ENCODE results near the gene TMEM176B. TPM values are rescaled to one million over a fixed set of nuclear protein-coding genes. Genes with fewer than 3 reads are reported as not detected.
A peak's percentile ranks its signal among the peaks of the same experiment; 100 is the strongest.

The TMEM176B gene
- total RNA-seq (23.4 TPM), polyA plus RNA-seq (34.7 TPM)
- long read RNA-seq, donor 1: 0 reads
- long read RNA-seq, donor 2: 0 reads
- long read RNA-seq, donor 3, transcript TMEM176B-201 (7 exons, 1,129 nt): major isoform, 15 of 49 reads
- long read RNA-seq, donor 3, partial matches to known transcripts: 25 of 49 reads
- long read RNA-seq, donor 3, other reads (novel, unspliced or antisense): 5 of 49 reads
- long read RNA-seq, donor 4, transcript TMEM176B-201 (7 exons, 1,129 nt): major isoform, 8 of 76 reads
- long read RNA-seq, donor 4, partial matches to known transcripts: 65 of 76 reads
- long read RNA-seq, donor 4, other reads (novel, unspliced or antisense): 0 of 76 reads
- long read RNA-seq, donor 5, transcript TMEM176B-201 (7 exons, 1,129 nt): major isoform, 35 of 155 reads
- long read RNA-seq, donor 5, transcript TMEM176B-202 (6 exons, 1,206 nt): minor isoform, 6 of 155 reads
- long read RNA-seq, donor 5, partial matches to known transcripts: 91 of 155 reads
- long read RNA-seq, donor 5, other reads (novel, unspliced or antisense): 22 of 155 reads
- long read RNA-seq, donor 6, transcript TMEM176B-201 (7 exons, 1,129 nt): major isoform, 13 of 50 reads
- long read RNA-seq, donor 6, partial matches to known transcripts: 32 of 50 reads
- long read RNA-seq, donor 6, other reads (novel, unspliced or antisense): 0 of 50 reads
- long read RNA-seq, donor 7, transcript TMEM176B-201 (7 exons, 1,129 nt): major isoform, 10 of 71 reads
- long read RNA-seq, donor 7, partial matches to known transcripts: 50 of 71 reads
- long read RNA-seq, donor 7, other reads (novel, unspliced or antisense): 8 of 71 reads
- long read RNA-seq, donor 8, transcript TMEM176B-201 (7 exons, 1,129 nt): major isoform, 8 of 33 reads
- long read RNA-seq, donor 8, partial matches to known transcripts: 22 of 33 reads
- long read RNA-seq, donor 8, other reads (novel, unspliced or antisense): 0 of 33 reads
- long read RNA-seq, donor 9, partial matches to known transcripts: 0 of 1 reads
- long read RNA-seq, donor 9, other reads (novel, unspliced or antisense): 0 of 1 reads
- long read RNA-seq, donor 10, transcript TMEM176B-201 (7 exons, 1,129 nt): major isoform, 7 of 33 reads
- long read RNA-seq, donor 10, partial matches to known transcripts: 25 of 33 reads
- long read RNA-seq, donor 10, other reads (novel, unspliced or antisense): 0 of 33 reads

DNA sequence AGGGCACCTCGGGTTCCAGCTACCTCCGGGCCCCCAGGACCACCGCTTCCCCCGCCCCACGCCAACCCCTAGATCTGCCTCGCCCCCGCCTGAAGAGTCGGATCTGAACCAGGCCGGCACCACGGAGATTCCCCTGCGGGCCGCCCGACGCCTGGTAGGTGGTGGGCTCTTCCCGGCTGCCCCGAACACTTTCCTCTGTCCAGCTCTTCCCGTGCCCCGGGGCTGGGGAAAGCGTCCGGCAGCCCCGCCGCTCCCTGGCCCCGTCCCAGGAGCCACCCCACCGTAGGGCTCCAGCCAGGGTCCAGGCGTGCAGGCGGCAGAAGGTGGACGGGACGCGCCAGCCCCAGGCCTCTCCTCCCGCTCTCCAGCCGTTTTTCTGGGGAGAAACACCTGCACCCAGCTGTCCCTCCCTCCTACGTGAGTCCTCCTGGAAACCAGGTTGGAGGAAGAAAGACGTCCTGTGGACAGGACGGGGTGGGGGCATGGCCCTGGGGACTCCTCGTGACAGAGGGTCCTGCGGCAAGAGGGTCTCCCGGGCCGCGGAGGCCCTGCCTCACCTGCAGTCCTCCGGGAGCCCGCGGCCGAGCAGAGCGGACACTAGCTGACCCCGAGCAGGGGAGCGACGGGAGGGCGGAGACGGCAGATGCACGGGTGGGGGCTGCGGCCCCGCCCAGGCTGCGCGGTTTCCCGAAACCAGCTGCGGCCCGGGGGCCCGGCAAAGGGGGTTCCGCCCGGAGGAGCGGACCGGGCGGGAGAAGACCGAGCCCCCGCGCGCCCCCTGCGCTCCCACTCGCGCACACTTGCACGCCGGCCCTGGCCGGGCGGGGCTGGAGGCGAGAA lies at the start of gene TMEM176B:
TMEM176B (minus strand) TSS at position 624 of the 840 bp plus-strand sequence. CDS start 3,795 bp downstream, outside the sequence.
- peaks cover 0 to 9% of the 10 kb centered on the region in 2 donors for H3K4me1 ChIP-seq (ENCODE audit: control insufficient read depth in 2 of 2, insufficient read depth in 2 of 2, low read length in 2 of 2)
- no peak within 1 kb of the TSS for H3K27ac ChIP-seq (ENCODE audit: low read depth in 1 of 2, low read length in 1 of 2)
- WGBS: 17% methylated on average over 75 of the region's 75 CpGs
- DNase-seq (ENCODE audit: low read depth in 6 of 9, low spot score in 9 of 9): no peak
- H3K36me3 ChIP-seq (ENCODE audit: control insufficient read depth in 2 of 2, insufficient read depth in 2 of 2, low read length in 1 of 2): no peaks in the 10 kb centered on the region
- no peaks in the 10 kb centered on the region for H3K9me3 ChIP-seq (ENCODE audit: control insufficient read depth in 2 of 2, insufficient read depth in 1 of 2, low read length in 1 of 2)
- H3K4me3 ChIP-seq (ENCODE audit: low read length in 2 of 2): peak within 1 kb of the TSS; percentile 18 to 31
- peaks cover 32 to 90% of the 10 kb centered on the region in 2 donors for H3K27me3 ChIP-seq (ENCODE audit: control insufficient read depth in 2 of 2, insufficient read depth in 1 of 2, low read length in 1 of 2)

DNA sequence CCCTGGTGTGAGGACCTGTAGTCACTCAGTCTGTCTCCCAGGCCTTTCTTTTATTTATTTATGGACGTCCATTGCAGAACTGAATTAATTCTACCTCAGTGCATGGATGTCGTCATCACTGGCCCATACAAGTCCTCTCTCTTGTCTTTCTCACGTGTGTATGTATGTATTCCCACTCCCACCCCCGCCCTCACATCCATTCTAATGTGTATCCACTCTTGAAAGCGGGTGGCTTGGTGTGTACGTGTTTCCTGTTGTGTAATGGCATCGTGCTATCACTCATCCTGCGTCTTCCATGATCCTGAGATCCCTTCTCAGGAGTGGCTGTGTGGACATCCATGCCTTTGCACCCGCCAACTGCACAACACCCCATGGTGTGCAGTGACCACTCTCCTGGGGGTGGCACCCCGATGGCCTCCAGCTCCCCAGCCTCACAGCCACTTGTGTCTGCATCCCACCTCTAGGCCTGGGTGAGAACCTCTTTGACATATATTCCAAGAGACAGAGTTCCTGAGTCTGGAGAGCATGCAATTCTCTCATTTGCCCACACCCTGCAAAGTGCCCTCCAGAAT lies 49.1 kb upstream of the TMEM176B start:
- no peak for DNase-seq (ENCODE audit: low read depth in 6 of 9, low spot score in 9 of 9)
- 97% methylated on average over 10 of the region's 10 CpGs for WGBS
- Histone ChIP-seq H3K4me3 (ENCODE audit: low read length in 2 of 2) (no peak overlapping the region), H3K9me3 (ENCODE audit: control insufficient read depth in 2 of 2, insufficient read depth in 1 of 2, low read length in 1 of 2) (no peaks in the 10 kb centered on the region), H3K36me3 (ENCODE audit: control insufficient read depth in 2 of 2, insufficient read depth in 2 of 2, low read length in 1 of 2) (no peaks in the 10 kb centered on the region), H3K4me1 (ENCODE audit: control insufficient read depth in 2 of 2, insufficient read depth in 2 of 2, low read length in 2 of 2) (no peaks in the 10 kb centered on the region), H3K27ac (ENCODE audit: low read depth in 1 of 2, low read length in 1 of 2) (no peak overlapping the region), H3K27me3 (ENCODE audit: control insufficient read depth in 2 of 2, insufficient read depth in 1 of 2, low read length in 1 of 2) (peaks cover 0 to 10% of the 10 kb centered on the region in 2 donors)

DNA sequence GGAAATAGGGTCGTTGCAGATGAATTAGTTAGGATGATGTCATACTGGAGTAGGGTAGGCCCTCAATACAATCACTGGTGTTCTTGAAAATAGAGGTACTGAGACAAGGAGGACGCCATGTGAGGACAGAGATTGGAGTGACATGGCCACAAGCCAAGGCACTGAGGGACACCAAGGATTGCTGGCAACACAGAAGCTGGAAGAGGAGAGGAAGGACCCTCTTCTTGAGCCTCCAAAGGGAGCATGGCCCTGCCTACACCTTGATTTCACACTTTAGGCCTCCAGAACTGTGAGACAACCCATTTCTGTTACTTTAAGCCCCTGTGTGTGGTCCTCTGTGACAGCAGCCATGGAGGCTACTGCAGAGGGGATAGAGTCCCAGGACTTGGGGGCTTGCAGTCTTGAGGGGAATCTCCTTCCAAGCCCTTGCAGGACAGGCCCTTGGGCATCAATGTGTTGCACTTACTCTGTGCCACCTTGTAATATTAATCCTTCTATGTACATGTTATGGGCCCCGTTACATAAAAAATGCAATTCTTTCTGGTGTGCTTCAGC lies 48.5 kb upstream of the TMEM176B start:
- H3K36me3 ChIP-seq (ENCODE audit: control insufficient read depth in 2 of 2, insufficient read depth in 2 of 2, low read length in 1 of 2): no peaks in the 10 kb centered on the region
- no peak overlapping the region for H3K27ac ChIP-seq (ENCODE audit: low read depth in 1 of 2, low read length in 1 of 2)
- no peaks in the 10 kb centered on the region for H3K4me1 ChIP-seq (ENCODE audit: control insufficient read depth in 2 of 2, insufficient read depth in 2 of 2, low read length in 2 of 2)
- H3K4me3 ChIP-seq (ENCODE audit: low read length in 2 of 2): no peak overlapping the region
- 91% methylated on average over 3 of the region's 3 CpGs for WGBS
- peaks cover 0 to 10% of the 10 kb centered on the region in 2 donors for H3K27me3 ChIP-seq (ENCODE audit: control insufficient read depth in 2 of 2, insufficient read depth in 1 of 2, low read length in 1 of 2)
- no peak for DNase-seq (ENCODE audit: low read depth in 6 of 9, low spot score in 9 of 9)
- no peaks in the 10 kb centered on the region for H3K9me3 ChIP-seq (ENCODE audit: control insufficient read depth in 2 of 2, insufficient read depth in 1 of 2, low read length in 1 of 2)

DNA sequence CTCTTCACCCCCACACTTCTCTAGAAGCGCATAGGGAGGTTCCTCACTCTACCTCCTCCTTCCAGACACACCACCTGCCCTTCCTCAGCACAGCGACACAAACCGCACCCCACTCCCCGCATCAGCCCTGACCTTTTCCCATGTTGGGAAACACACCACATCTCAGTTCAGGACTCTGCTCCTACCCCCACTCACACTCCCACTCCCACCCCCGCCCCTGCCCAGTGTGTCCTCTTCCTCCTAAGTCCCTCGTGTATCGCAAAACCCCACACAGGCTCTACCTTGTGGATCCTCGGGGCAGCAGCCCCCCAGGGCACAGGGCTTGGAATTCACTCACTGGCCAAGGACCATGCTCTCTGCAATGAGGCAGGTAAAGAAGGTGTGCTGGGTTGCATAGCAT lies 47.9 kb upstream of the TMEM176B start:
- DNase-seq (ENCODE audit: low read depth in 6 of 9, low spot score in 9 of 9): no peak
- H3K27me3 ChIP-seq (ENCODE audit: control insufficient read depth in 2 of 2, insufficient read depth in 1 of 2, low read length in 1 of 2): peaks cover 0 to 10% of the 10 kb centered on the region in 2 donors
- no peak overlapping the region for H3K4me3 ChIP-seq (ENCODE audit: low read length in 2 of 2)
- no peak overlapping the region for H3K27ac ChIP-seq (ENCODE audit: low read depth in 1 of 2, low read length in 1 of 2)
- no peaks in the 10 kb centered on the region for H3K36me3 ChIP-seq (ENCODE audit: control insufficient read depth in 2 of 2, insufficient read depth in 2 of 2, low read length in 1 of 2)
- H3K9me3 ChIP-seq (ENCODE audit: control insufficient read depth in 2 of 2, insufficient read depth in 1 of 2, low read length in 1 of 2): no peaks in the 10 kb centered on the region
- H3K4me1 ChIP-seq (ENCODE audit: control insufficient read depth in 2 of 2, insufficient read depth in 2 of 2, low read length in 2 of 2): no peaks in the 10 kb centered on the region
- WGBS: 96% methylated on average over 8 of the region's 8 CpGs

- Histone ChIP-seq H3K9me3 (ENCODE audit: control insufficient read depth in 2 of 2, insufficient read depth in 1 of 2, low read length in 1 of 2) (no peaks in the 10 kb centered on the region), H3K27ac (ENCODE audit: low read depth in 1 of 2, low read length in 1 of 2) (no peak overlapping the region), H3K4me3 (ENCODE audit: low read length in 2 of 2) (no peak overlapping the region), H3K4me1 (ENCODE audit: control insufficient read depth in 2 of 2, insufficient read depth in 2 of 2, low read length in 2 of 2) (no peaks in the 10 kb centered on the region), H3K36me3 (ENCODE audit: control insufficient read depth in 2 of 2, insufficient read depth in 2 of 2, low read length in 1 of 2) (no peaks in the 10 kb centered on the region), H3K27me3 (ENCODE audit: control insufficient read depth in 2 of 2, insufficient read depth in 1 of 2, low read length in 1 of 2) (peaks cover 0 to 8% of the 10 kb centered on the region in 2 donors)
- 93% methylated on average over 5 of the region's 5 CpGs for WGBS
- DNase-seq (ENCODE audit: low read depth in 6 of 9, low spot score in 9 of 9): no peak
Measured at GRCh38 chr7:150847536-150847935, 47.4 kb upstream of the TMEM176B start.

- no peaks in the 10 kb centered on the region for H3K4me1 ChIP-seq (ENCODE audit: control insufficient read depth in 2 of 2, insufficient read depth in 2 of 2, low read length in 2 of 2)
- 96% methylated on average over 14 of the region's 14 CpGs for WGBS
- no peak overlapping the region for H3K4me3 ChIP-seq (ENCODE audit: low read length in 2 of 2)
- peaks cover 0 to 2% of the 10 kb centered on the region in 2 donors for H3K27me3 ChIP-seq (ENCODE audit: control insufficient read depth in 2 of 2, insufficient read depth in 1 of 2, low read length in 1 of 2)
- no peak for DNase-seq (ENCODE audit: low read depth in 6 of 9, low spot score in 9 of 9)
- H3K36me3 ChIP-seq (ENCODE audit: control insufficient read depth in 2 of 2, insufficient read depth in 2 of 2, low read length in 1 of 2): no peaks in the 10 kb centered on the region
- H3K9me3 ChIP-seq (ENCODE audit: control insufficient read depth in 2 of 2, insufficient read depth in 1 of 2, low read length in 1 of 2): no peaks in the 10 kb centered on the region
- H3K27ac ChIP-seq (ENCODE audit: low read depth in 1 of 2, low read length in 1 of 2): no peak overlapping the region
Measured at GRCh38 chr7:150846291-150847115, 46.3 kb upstream of the TMEM176B start.

GRCh38 chr7:150845421-150845861 lies 45.3 kb upstream of the TMEM176B start:
- WGBS: 44% methylated on average over 4 of the region's 4 CpGs
- H3K27ac ChIP-seq (ENCODE audit: low read depth in 1 of 2, low read length in 1 of 2): no peak overlapping the region
- DNase-seq (ENCODE audit: low read depth in 6 of 9, low spot score in 9 of 9): no peak
- no peaks in the 10 kb centered on the region for H3K9me3 ChIP-seq (ENCODE audit: control insufficient read depth in 2 of 2, insufficient read depth in 1 of 2, low read length in 1 of 2)
- peaks cover 0 to 2% of the 10 kb centered on the region in 2 donors for H3K27me3 ChIP-seq (ENCODE audit: control insufficient read depth in 2 of 2, insufficient read depth in 1 of 2, low read length in 1 of 2)
- H3K36me3 ChIP-seq (ENCODE audit: control insufficient read depth in 2 of 2, insufficient read depth in 2 of 2, low read length in 1 of 2): no peaks in the 10 kb centered on the region
- no peaks in the 10 kb centered on the region for H3K4me1 ChIP-seq (ENCODE audit: control insufficient read depth in 2 of 2, insufficient read depth in 2 of 2, low read length in 2 of 2)
- no peak overlapping the region for H3K4me3 ChIP-seq (ENCODE audit: low read length in 2 of 2)
